SK-N-SH treated with all-trans-retinoic acid at 6 μM for 48 hours (cell line): ENCODE results near the gene KCNJ1.

Experiments used
- CREB5 ChIP-seq: fragments of 250-450 bp; sonication (Bioruptor Pico); IDR thresholded peaks from 2 replicates; pipeline ENCODE4 v1.5.1; 2020; ENCODE audit warnings: low read depth, mild to moderate bottlenecking, moderate library complexity
- CSDC2 ChIP-seq: fragments of 250-450 bp; sonication (Bioruptor Pico); IDR thresholded peaks from 2 replicates; pipeline ENCODE4 v1.5.0; 2020; ENCODE audit warnings: mild to moderate bottlenecking, moderate library complexity
- ESRRG ChIP-seq: fragments of 250-450 bp; sonication (Bioruptor Pico); IDR thresholded peaks from 2 replicates; pipeline ENCODE4 v1.6.1; 2021; ENCODE audit warnings: mild to moderate bottlenecking
- GLIS3 ChIP-seq: fragments of 250-450 bp; sonication (Bioruptor Pico); IDR thresholded peaks from 2 replicates; pipeline ENCODE4 v1.5.0; 2020; ENCODE audit warnings: mild to moderate bottlenecking, moderate library complexity
- PATZ1 ChIP-seq: fragments of 250-450 bp; sonication (Bioruptor Pico); IDR thresholded peaks from 2 replicates; pipeline ENCODE4 v1.8.0; 2020; ENCODE audit warnings: mild to moderate bottlenecking, moderate library complexity, borderline replicate concordance
- ZFP3 ChIP-seq: fragments of 250-450 bp; sonication (Bioruptor Pico); IDR thresholded peaks from 2 replicates; pipeline ENCODE4 v1.5.0; 2020; ENCODE audit warnings: mild to moderate bottlenecking, moderate library complexity
- ZFP30 ChIP-seq: fragments of 450-650 bp; formaldehyde crosslinking; IDR thresholded peaks from 2 replicates; pipeline ENCODE4 v1.5.0; 2022; ENCODE audit warnings: mild to moderate bottlenecking, moderate library complexity

GRCh38 chr11:128809128-128809527, 58.0 kb downstream of the KCNJ1 start:
- TF ChIP-seq CREB5 (CRISPR knock-in tag) (no peak), CSDC2 (CRISPR knock-in tag) (no peak), ESRRG (no peak), PATZ1 (no peak), ZFP3 (CRISPR knock-in tag) (no peak), ZFP30 (CRISPR knock-in tag) (no peak), GLIS3 (CRISPR knock-in tag) (no peak)
